GM18870 (cell line): ENCODE results near the gene PANX3.
"Not testable (repeated sequence)": the region's sequence is repeated elsewhere in the genome, so short reads cannot be mapped to it uniquely, and the experiment has no call there.

Source experiments
- ATAC-seq: cut with Tn5 transposase; IDR thresholded peaks from one replicate; pipeline ENCODE4 v1.9.1; 2021; ENCODE audit warnings: moderate library complexity; ENCODE audit not compliant: unreplicated experiment

The PANX3 gene, protein sequence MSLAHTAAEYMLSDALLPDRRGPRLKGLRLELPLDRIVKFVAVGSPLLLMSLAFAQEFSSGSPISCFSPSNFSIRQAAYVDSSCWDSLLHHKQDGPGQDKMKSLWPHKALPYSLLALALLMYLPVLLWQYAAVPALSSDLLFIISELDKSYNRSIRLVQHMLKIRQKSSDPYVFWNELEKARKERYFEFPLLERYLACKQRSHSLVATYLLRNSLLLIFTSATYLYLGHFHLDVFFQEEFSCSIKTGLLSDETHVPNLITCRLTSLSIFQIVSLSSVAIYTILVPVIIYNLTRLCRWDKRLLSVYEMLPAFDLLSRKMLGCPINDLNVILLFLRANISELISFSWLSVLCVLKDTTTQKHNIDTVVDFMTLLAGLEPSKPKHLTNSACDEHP

DNA sequence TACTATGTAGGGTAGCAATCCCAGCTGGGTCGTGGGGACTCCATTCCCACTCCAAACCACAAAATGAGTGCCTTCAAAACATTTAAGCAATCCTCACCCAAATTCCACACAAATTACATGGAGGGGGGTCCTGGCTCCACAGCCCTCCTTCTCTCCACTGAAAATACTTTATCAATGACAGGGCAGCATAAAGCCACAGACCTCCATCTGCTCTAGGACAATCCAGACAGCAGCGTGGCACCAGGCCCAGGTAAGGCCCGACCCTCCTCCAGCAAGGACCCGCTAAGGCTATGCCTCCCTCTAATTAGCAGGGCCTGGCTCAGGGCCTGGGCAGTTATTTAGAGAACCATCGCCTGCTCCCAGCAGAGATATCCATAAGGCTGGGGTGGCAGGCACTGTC, at the start of gene PANX3:
Gene PANX3, plus strand, starts transcription at position 365 of the 400 bp plus-strand sequence. CDS start 129 bp downstream, outside the sequence.
- ATAC-seq: no peak

DNA sequence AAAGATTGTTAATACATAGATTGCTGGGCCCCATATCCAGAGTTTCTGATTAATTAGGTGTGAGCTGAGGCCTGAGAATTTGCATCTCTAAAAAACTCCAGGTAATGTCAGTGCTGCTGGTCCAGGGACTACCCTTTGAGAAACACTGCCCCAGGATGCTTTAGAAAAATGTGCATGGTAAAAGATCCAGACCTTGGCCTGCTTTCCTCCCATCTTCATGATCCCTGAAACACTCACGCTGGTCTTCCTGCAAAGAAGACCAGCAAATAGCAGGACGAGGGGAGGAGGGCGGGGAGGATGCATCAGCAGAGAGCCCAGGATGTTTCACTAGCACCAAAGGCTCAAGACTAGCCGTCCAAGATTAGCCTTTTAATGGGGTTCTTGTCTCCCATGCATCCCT, 41.5 kb upstream of the PANX3 start, which contains the start of gene OR8A1:
Gene OR8A1, plus strand, starts transcription at position 301 of the 400 bp plus-strand sequence. CDS start 123 bp downstream, outside the sequence.
- ATAC-seq: no peak

DNA sequence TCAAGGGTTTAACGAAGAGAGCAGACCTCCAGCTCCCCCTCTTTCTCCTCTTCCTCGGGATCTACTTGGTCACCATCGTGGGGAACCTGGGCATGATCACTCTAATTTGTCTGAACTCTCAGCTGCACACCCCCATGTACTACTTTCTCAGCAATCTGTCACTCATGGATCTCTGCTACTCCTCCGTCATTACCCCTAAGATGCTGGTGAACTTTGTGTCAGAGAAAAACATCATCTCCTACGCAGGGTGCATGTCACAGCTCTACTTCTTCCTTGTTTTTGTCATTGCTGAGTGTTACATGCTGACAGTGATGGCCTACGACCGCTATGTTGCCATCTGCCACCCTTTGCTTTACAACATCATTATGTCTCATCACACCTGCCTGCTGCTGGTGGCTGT, 41.1 kb upstream of the PANX3 start:
- no peak for ATAC-seq

DNA sequence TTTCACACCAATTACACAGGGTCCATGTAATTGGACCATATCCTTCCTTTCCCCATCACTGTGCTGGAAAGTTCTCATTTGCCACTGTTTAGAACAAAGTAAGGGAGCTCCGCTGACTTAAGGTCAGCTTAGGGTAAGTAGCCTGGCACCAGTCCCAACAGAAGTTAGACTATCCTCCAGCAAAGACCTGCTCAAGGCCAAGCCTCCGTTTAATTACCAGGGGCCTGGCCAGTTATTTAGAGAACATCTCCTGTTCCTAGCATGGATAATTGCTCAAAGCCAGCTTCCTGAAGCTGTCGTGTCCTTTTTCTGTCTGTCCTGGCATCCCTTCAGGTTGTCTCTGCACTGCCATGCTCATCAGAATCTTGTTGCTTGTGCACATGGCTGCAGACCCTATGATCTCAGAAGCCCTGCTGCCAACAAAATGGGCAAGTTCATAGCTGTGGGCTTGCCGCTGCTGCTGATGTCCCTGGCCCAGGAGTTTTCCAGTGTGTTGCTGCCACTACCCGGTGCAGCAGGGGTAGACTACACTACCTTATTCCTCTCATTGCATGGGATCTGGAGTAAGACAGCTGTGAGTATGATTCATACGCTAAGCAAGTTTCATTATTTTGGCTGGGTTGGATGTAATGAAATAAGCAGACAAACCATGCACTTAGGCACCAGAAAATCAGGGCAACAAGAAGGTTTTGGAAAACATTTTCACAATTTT, 33.4 kb upstream of the PANX3 start:
- ATAC-seq: no peak

DNA sequence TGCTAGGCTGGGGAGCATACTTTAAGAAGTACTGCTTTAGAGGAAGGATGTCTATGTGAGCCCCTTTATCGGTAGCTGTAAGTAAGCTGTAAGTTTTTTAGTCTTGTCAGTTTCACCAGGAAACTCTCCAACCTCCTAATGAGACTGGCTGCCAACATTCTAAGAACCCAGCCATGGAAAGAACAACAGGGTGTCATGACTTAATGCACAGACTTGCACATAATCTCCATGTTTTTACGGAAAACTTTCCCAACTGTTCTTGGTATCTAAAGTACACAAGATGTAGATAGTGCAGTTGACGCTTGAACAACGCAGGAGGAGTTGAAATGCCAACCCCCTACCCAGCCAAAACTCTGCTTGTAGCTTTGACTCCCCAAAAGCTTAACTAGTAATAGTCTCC, 32.5 kb upstream of the PANX3 start:
- ATAC-seq: no peak

DNA sequence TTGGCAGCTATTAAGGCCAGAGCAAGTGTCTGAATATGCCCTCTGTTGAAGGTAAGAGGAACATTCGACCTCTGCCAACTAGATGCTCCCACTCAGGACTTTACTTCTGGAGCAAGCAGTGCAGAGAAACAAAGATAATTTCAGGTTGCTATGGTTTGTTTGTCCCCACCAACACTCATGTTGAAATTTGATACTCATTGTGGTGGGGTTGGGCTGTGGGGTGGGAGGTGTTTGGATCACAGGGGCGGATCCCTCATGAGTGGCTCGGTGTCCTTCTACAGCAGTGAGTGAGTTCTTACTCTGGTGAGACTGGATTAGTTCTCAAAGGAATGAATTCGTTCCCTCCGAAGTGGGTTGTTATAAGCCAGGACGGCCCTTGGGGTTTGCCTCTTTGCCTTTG, 29.4 kb upstream of the PANX3 start:
- no peak for ATAC-seq

DNA sequence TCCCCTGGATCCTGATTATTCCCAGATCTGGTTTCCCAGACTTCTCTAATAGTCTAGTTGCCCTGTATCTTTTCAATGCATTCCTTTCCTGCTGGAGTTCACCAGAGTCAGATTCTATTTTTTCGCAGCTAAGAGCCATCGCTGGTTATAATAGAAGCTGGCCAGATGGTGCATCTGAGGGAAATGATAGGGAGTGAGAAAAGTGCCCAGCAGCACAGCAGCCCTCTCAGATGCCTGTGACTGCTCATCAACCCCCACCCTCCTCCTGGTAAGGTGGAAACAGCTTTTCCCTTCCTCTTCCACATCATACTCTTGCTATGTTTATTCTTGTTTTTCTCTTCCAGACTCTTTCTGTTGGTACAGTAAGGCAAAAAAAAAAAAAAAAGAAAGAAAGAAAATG, 28.7 kb upstream of the PANX3 start:
- no peak for ATAC-seq

DNA sequence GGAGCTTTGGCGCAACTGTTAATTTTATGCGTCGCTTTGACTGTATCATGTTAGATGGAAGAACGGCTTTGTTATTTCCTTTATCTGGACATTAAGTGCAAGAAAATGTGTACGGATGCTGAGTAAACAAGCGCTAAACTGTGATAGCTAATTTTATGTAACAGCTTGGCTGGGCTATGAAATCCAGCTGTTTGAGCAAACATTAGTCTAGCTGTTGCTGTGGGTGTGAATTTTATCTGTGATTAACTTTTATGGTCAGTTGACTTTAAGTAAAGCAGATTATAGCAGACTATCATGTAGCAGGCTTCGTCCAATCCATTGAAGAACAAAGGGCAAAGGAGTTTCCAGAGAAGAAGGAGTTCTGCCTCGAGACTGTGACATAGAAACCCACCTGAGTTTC, 27.4 kb upstream of the PANX3 start:
- ATAC-seq: no peak

DNA sequence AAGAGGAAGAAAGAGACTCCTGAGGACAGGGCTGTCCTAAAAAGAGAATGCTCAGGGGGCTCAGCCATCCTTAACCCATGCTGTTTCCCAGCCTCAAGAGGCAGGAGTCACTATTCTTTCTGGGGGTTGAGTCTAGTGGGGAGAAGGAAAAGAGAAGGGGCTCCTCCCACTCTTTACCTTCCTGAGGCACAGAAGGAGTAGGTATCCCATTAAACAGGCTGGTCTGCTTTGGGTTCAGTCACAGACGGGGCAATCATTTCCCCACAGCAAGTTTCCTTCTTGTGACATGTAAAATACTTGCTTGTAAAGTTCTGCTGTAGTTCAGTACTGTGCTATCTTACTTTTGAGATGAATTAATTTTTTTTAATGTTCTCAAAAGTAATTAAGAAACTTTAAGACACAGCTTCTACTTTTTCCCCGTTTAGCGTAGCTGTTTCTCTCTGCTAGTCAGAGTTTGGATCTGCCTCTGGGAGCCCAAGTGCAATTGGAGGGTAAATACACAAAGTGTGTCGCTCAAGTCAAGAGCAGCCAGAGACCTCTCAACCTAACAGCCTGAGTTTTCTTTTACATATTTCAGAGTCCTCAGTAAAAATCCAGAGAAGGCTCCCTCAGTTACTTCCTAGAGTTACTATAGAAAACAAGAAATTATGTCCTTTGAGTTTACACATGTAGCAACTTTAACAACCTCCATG, 26.4 kb upstream of the PANX3 start:
- ATAC-seq: no peak

DNA sequence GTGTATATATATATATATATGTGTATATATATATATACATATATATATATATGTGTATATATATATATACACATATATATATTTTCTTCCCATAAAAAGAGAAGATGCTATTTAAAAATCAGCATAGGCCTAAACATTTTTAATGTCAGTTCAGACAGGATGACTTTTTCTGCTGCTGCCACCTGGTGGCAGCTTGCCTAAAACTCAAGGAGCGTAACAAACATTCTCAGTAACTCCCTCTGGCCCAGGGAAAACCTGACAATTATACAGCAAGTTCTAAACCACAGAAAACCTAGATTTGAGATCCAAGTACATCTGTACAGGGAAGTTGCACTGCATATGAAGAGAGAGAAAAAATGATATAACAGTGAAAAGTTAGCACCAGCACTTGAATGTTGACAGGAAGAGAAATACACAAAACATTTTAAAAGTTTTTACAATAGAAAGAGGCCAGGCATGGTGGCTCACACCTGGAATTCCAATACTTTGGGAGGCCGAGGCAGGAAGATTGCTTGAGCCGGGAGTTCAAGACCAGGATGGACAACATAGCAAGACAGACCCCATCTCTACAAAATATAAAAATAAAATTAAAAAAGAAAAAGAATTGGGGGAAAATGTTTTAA, 24.9 kb upstream of the PANX3 start:
- no peak for ATAC-seq

DNA sequence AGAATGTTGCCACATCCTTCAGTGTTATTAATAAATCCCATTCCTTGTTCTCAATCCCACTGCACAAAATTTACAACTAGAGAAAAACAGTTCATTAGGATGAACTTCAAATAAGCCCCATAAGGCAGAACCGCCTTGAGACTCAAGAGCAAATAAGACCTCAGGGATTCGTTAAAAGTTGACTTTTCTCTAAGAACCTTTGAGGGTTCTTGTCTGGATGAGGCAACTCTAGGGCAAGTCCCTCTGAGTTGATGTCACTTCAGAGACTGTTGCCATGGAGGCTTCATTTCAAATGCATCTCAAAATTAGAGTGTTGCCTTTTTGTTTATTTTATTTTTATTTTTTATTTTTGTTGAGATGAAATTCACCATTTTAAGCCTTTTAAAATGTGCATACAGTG, 19.8 kb upstream of the PANX3 start:
- ATAC-seq: no peak

DNA sequence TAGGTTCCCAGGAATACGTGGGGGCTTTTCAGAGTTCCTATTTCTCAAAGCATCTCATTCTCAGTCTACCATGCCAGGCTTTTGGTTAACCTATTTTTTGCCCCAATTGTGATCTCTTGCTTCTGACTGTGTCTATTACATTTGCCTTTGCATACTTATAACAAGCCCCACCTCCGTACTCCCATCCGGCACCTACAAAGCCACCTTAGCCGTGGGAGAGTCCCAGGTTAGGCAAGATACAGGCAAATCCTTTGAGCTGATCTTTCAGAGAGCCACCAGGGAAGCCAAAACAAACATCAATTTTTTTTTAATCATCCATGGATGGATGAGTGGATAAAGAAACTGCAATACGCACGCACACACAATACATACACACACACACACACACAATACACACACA, 18.6 kb upstream of the PANX3 start:
- ATAC-seq: no peak

DNA sequence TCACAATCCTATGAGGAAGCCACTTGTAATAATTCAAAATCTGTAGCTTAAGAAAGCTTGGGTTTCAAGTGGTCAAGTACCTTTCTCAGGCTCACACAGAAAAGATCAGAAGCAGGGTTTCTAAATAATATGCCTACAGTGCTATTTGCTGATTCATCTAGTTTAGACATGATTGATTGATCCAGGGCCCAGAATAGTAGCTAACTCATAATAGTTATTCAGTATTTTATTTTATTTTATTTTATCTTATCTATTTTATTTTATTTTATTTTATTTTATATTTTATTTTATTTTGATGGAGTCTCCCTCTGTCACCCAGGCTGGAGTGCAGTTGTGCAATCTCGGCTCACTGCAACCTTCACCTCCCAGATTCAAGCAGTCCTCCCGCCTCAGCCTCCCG, 15.9 kb upstream of the PANX3 start:
- no peak for ATAC-seq

DNA sequence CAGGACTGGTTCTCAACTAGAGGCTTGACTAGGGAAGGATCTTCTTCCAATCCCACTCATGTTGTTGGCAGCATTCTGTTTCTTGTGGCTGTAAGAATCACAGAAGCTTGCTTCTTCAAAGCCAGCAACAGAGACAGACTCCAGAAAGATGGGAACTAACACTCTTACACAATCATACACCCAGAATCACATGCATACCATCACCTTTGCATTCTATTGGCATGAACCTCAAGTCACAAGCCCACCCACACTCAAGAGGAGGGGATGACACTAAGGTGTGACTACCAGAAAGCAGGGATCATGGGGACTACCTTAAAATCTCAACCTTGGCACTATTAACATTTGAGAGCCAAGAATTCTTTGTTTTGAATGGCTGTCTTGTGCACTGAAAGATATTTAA, 13.6 kb upstream of the PANX3 start:
- no peak for ATAC-seq

DNA sequence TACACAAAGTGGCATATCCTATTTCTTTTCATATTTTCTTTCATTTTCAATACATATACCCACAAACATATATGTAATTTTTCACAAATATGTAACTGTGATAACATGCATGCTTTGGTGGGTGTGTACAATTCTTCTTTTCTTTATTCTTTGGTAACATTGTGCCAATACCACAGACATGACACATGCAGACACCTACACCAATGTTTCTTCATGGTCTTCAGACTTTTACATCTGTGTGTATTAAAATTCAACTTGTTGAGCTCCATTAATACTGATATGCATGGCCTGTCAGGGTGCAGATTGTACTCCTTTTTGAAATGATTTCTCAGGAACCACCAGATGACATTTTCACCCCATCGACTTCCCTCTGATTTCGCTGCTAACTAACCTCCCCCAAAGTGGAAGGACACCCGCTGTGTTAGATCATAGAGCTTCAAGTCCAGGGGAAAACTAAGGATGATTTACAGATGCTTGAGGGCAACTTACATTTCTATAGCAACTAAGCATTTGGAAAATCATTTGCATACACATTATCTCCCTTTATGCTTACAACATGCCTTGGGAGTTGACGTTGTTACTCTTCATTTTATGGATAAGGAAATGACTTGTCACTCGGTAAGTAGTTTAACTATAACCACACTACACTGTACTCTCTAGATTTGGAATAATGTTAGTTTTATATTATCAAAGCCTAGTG, 10.5 kb upstream of the PANX3 start:
- ATAC-seq: no peak

DNA sequence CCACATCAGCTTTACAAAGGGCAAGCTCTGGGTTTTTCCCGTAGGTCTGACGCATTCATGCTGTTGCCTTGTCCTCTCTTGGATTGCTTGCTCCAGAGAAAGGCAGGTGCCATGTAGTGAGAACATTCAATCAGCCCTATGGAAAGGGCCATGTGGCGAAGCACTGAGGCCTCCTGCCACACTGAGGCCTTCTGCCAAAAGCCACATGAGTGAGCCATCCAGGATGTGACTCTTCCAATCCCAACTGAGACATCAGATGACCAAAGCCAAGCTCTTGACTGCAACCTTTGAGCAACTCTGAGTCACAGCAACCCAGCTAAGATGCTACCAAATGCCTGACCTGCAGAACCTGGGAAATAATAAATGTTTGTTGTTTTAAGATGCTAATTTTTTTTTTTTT, 9.0 kb upstream of the PANX3 start:
- no peak for ATAC-seq

DNA sequence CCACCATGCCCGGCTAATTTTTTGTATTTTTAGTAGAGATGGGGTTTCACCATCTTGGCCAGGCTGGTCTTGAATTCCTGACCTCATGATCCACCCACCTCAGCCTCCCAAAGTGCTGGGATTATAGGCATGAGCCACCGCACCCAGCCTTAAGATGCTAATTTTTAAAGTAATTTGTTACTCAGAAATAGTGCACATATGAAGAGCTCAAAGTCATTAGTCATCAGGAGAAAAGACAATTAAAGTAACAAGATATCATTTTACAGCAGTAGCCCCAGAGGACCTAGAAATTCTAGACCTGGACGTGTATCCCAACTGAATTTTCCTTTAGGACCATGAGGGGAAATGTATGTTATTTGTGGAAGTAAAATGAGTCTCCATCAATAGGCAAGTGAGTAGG, 8.5 kb upstream of the PANX3 start:
- not testable (repeated sequence) for ATAC-seq

DNA sequence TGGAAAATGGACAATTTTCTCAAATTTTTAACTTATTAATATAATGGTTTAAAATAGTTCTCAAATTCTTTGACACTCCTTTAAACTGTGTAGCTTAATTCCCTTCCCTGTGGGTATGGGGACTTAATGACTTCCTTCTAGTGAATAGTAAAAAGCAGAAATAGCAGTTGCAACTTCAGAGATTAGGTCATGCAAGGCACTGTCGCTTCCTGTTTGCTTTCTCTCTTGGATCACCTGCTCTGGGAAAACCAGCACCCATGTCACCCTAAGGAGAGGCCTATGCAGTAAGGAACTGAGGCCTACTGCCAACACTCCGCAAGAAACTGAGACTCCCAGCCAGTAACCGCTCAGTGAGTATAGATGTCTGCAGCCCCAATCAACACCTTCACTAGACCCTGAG, 5.5 kb upstream of the PANX3 start:
- ATAC-seq: no peak

DNA sequence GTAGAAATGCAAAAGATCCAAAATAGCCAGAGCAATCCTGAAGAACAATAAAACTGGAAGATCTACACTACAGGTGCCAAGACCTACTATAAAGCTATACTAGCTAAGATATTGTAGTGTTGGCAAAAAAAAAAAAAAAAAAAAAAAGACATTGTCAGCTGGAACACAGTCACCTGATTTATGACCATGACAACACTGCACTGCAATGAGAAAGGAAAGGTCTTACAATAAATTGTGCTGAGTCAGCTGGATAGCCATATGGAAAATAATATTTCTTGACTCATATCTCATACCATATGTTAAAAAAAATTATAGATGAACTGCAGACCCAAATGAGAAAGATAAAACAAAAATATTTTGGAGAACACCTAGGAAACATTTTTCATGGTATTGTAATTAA, 3.1 kb upstream of the PANX3 start:
- no peak for ATAC-seq

DNA sequence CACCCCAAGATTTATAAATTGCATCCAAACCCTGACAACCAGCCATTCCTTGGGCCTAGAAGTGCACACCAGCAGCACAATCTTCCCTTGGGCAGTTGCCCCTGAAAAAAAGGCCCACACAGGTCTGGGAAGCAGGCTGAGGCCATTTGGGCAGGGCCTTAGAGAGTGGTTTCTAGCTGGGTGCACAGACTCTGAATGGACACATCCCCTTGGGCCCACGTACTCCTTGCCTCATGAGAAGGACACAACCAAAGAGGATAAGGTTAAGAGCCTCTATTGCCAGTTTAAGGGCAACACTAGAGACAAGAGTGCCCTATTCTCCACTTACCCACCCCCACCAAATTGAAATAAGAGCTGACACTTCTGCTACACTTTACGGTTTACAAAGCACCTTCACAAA, 933 bp upstream of the PANX3 start:
- ATAC-seq: no peak

DNA sequence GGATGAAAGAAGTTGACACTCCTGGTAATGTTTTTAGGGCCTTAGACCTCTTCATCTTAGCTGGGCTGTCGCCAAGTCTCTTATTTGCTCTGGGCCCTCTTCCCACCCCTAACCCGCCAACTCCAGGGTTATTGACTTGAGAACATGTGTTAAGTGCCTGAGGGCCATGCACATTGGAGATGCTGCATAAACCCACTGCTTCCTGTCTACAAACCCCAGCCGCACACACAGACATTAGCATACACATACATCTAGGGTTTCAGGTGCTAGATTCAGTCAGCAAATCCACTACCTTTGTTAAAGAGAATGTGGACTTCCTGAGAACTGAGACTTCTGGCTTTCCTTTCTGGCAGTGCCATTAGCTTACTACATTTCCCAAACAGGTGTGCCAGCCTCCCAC, 817 bp downstream of the PANX3 start:
- ATAC-seq: no peak
